Pulmonary artery endothelial cell (primary cell): ENCODE results near the gene WDSUB1. TPM values are rescaled to one million over a fixed set of nuclear protein-coding genes. Genes with fewer than 3 reads are reported as not detected.

Source experiments
- DNase-seq: peaks from one replicate; pipeline ENCODE4 v3.0.0-alpha.2; 2011; ENCODE audit warnings: low read depth, low spot score
- total RNA-seq: library from RNA; depleted of rRNA; stranded (reverse); fragments of >200 nt; gene quantifications from 2 replicates; pipeline ENCODE4 v1.2.3, GENCODE V29; 2014

The WDSUB1 gene
- total RNA-seq, 1 donor from 2014 or later = 3.2 TPM

- no peak for DNase-seq
Measured at GRCh38 chr2:159199761-159200465, 86.6 kb downstream of the WDSUB1 start.

- DNase-seq = no peak
Measured at GRCh38 chr2:159199236-159199635, 87.3 kb downstream of the WDSUB1 start.

GRCh38 chr2:159196393-159196925, 90.0 kb downstream of the WDSUB1 start:
- DNase-seq = no peak

GRCh38 chr2:159195697-159196096, 90.8 kb downstream of the WDSUB1 start:
- DNase-seq = no peak

- DNase-seq = no peak
Measured at GRCh38 chr2:159194241-159194640, 92.3 kb downstream of the WDSUB1 start.

- no peak for DNase-seq
Measured at GRCh38 chr2:159193791-159194190, 92.7 kb downstream of the WDSUB1 start.

- no peak for DNase-seq
Measured at GRCh38 chr2:159192371-159192918, 94.1 kb downstream of the WDSUB1 start.

GRCh38 chr2:159188449-159188848, 98.1 kb downstream of the WDSUB1 start:
- DNase-seq = peak; percentile 60

- DNase-seq = no peak
Measured at GRCh38 chr2:159187106-159187505, 99.4 kb downstream of the WDSUB1 start.

- DNase-seq = no peak
Measured at GRCh38 chr2:159186462-159186861, 100.0 kb downstream of the WDSUB1 start.
